Right cardiac atrium (tissue), 5 donors: ENCODE results near the gene WDR11. TPM values are rescaled to one million over a fixed set of nuclear protein-coding genes. Genes with fewer than 3 reads are reported as not detected.
A peak's percentile ranks its signal among the peaks of the same experiment; 100 is the strongest.

Experiments
- ATAC-seq, 2 donors: fragments of 200-7000 bp; cut with Tn5 transposase; one replicate each; pipeline versions ENCODE4 v1.8.0 to v1.9.1; 2020; ENCODE audit warnings: moderate library complexity in 2 of 2, mild to moderate bottlenecking in 1 of 2
- DNase-seq, 3 donors: peaks; one replicate each; pipeline ENCODE4 v3.0.0-alpha.2; 2020
- H3K27ac ChIP-seq: one replicate; pipeline ENCODE4 v1.5.1; 2013; ENCODE audit warnings: mild to moderate bottlenecking, low read length, control low read depth, moderate library complexity
- H3K27me3 ChIP-seq: one replicate; pipeline ENCODE4 v1.6.1; 2013; ENCODE audit not compliant: control insufficient read depth, insufficient read depth
- H3K4me1 ChIP-seq: one replicate; pipeline ENCODE4 v1.6.1; 2013; ENCODE audit warnings: low read length; ENCODE audit not compliant: control insufficient read depth, insufficient read depth
- H3K4me3 ChIP-seq: one replicate; pipeline ENCODE4 v1.5.1; 2013; ENCODE audit warnings: low read length, control low read depth
- H3K9me3 ChIP-seq: one replicate; pipeline ENCODE4 v1.6.1; 2013; ENCODE audit warnings: low read length; ENCODE audit not compliant: control insufficient read depth
- WGBS: extraction: QIAGEN DNeasy Blood & Tissue Kit; methylation state at CpG from one replicate; pipeline ENCODE4 v1.1.7; 2013; 5-methylcytosine and 5-hydroxymethylcytosine counted together
- intact Hi-C, 4 donors: fragments of 100-400 bp; cut with DNase I; formaldehyde crosslinking; loops; one replicate each; pipeline versions ENCODE4 v1.11.0 to v1.14.0; 2022 to 2023
- long read RNA-seq, 4 donors: library from polyadenylated mRNA; unstranded; transcript quantifications; one replicate each; pipeline ENCODE4 v2.0.0, GENCODE V29; 2020 to 2021
- polyA plus RNA-seq: library from polyadenylated mRNA; stranded (reverse); fragments of 200-250 nt; gene quantifications from one replicate; pipeline ENCODE4 v1.2.3, GENCODE V29; 2013
- total RNA-seq, 4 donors: library from RNA; stranded (reverse); fragmentation: NEBNext Ultra II Directional; extraction: Animal tissue kit (Norgen Biotek cat#: 25700); gene quantifications; one replicate each; pipeline ENCODE4 v1.2.1, GENCODE V29; 2021
- donor health status: healthy with polysubstance abuse.
- donor health status: DM: no; HTN: yes; CAD: no.
- donor health status: DM: no; HTN: no; CAD: no.
- donor health status: DM: no; HTN: yes; CAD: no; lungs with severe emphysema.
- donor health status: DM: yes; HTN: yes; CAD: no.

WDR11 gene, protein sequence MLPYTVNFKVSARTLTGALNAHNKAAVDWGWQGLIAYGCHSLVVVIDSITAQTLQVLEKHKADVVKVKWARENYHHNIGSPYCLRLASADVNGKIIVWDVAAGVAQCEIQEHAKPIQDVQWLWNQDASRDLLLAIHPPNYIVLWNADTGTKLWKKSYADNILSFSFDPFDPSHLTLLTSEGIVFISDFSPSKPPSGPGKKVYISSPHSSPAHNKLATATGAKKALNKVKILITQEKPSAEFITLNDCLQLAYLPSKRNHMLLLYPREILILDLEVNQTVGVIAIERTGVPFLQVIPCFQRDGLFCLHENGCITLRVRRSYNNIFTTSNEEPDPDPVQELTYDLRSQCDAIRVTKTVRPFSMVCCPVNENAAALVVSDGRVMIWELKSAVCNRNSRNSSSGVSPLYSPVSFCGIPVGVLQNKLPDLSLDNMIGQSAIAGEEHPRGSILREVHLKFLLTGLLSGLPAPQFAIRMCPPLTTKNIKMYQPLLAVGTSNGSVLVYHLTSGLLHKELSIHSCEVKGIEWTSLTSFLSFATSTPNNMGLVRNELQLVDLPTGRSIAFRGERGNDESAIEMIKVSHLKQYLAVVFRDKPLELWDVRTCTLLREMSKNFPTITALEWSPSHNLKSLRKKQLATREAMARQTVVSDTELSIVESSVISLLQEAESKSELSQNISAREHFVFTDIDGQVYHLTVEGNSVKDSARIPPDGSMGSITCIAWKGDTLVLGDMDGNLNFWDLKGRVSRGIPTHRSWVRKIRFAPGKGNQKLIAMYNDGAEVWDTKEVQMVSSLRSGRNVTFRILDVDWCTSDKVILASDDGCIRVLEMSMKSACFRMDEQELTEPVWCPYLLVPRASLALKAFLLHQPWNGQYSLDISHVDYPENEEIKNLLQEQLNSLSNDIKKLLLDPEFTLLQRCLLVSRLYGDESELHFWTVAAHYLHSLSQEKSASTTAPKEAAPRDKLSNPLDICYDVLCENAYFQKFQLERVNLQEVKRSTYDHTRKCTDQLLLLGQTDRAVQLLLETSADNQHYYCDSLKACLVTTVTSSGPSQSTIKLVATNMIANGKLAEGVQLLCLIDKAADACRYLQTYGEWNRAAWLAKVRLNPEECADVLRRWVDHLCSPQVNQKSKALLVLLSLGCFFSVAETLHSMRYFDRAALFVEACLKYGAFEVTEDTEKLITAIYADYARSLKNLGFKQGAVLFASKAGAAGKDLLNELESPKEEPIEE
- total RNA-seq (10 to 100 TPM; 14.6 to 21.9 (median 16.8) TPM), polyA plus RNA-seq (10.2 TPM)
- long read RNA-seq, donor 1, full-length matches to known transcripts, result 1 of 6 reads
- long read RNA-seq, donor 1, partial matches to known transcripts, result 4 of 6 reads
- long read RNA-seq, donor 1, other reads (novel, unspliced or antisense), result 1 of 6 reads
- long read RNA-seq, donor 2, full-length matches to known transcripts, result 2 of 6 reads
- long read RNA-seq, donor 2, partial matches to known transcripts, result 4 of 6 reads
- long read RNA-seq, donor 2, other reads (novel, unspliced or antisense), result 0 of 6 reads
- long read RNA-seq, donor 3, full-length matches to known transcripts, result 8 of 35 reads
- long read RNA-seq, donor 3, partial matches to known transcripts, result 14 of 35 reads
- long read RNA-seq, donor 3, other reads (novel, unspliced or antisense), result 13 of 35 reads
- long read RNA-seq, donor 4, partial matches to known transcripts, result 1 of 5 reads
- long read RNA-seq, donor 4, other reads (novel, unspliced or antisense), result 4 of 5 reads

DNA sequence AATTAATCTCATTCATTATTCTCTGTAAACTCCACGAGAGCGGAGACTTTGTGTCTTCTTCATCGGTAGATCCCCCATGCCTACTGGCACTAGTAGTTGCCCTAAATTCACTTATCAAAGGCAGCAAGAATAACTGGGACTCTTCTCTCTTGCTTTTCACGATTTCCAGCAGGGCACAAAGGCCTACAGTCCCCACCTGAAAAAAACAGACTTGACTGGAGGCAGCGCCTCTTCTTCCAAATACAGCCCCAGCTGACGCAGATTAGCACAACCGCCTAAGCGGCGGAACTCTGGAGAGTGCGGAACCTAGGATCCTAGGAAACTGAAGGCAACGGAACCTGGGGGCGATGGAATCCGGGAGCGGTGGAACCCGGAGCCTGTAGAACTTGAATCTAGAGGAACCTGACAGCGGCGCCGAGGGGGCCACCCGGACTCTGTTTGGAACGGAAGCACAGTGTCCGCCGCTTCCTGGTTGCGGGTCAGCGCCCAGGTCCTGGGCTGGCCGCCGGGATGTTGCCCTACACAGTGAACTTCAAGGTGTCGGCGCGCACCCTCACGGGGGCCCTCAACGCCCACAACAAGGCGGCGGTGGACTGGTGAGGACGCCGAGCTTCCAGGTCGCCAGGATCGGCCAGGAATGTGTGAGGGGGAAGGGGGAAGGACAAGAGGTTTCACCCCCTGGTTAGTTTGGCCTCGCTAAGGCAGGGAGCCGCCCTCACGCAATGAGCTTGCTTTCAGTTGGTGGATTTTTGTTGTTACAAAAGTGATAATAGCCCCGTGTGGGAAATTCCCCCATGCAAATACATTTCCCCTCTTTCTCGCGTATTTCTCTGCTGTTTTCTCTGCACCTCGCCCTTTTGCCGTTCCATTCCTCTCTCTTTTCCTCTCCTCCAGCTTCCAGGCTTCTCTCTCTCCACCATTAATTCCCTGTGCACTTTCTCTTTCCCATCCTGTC, at the start of gene WDR11:
Gene WDR11, plus strand, starts transcription at position 452 of the 955 bp plus-strand sequence. Its CDS starts 59 bp downstream, at position 511.
- 4% methylated on average over 45 of the region's 45 CpGs for WGBS

GRCh38 chr10:120802935-120803334, 48.2 kb upstream of the WDR11 start:
- intact Hi-C loops, result no loop called here
- Histone ChIP-seq H3K4me3 (no peak overlapping the region), H3K4me1 (no peaks in the 10 kb centered on the region), H3K27ac (no peak overlapping the region), H3K9me3 (no peaks in the 10 kb centered on the region), H3K27me3 (no peaks in the 10 kb centered on the region)
- no peak for ATAC-seq
- no peak for DNase-seq
- WGBS, result 81% methylated on average over 3 of the region's 3 CpGs

More for the DNA sequence above, at the start of gene WDR11:
- Histone ChIP-seq H3K9me3 (no peaks in the 10 kb centered on the region), H3K4me1 (peaks cover 1% of the 10 kb centered on the region), H3K4me3 (peak within 1 kb of the TSS; percentile 58), H3K27ac (peak within 1 kb of the TSS; percentile 39), H3K27me3 (no peaks in the 10 kb centered on the region)
- intact Hi-C loops, result no loop called here
- peak; percentile 99 to 100 for ATAC-seq
- peak; percentile 93 to 95 (median 95) for DNase-seq

GRCh38 chr10:120803972-120804371, 47.2 kb upstream of the WDR11 start:
- ATAC-seq, result no peak
- no peaks in the 10 kb centered on the region for H3K27me3 ChIP-seq
- H3K27ac ChIP-seq, result no peak overlapping the region
- no peak overlapping the region for H3K4me3 ChIP-seq
- 85% methylated on average over 5 of the region's 5 CpGs for WGBS
- no peaks in the 10 kb centered on the region for H3K4me1 ChIP-seq
- intact Hi-C loops, result no loop called here
- H3K9me3 ChIP-seq, result no peaks in the 10 kb centered on the region
- DNase-seq, result no peak

DNA sequence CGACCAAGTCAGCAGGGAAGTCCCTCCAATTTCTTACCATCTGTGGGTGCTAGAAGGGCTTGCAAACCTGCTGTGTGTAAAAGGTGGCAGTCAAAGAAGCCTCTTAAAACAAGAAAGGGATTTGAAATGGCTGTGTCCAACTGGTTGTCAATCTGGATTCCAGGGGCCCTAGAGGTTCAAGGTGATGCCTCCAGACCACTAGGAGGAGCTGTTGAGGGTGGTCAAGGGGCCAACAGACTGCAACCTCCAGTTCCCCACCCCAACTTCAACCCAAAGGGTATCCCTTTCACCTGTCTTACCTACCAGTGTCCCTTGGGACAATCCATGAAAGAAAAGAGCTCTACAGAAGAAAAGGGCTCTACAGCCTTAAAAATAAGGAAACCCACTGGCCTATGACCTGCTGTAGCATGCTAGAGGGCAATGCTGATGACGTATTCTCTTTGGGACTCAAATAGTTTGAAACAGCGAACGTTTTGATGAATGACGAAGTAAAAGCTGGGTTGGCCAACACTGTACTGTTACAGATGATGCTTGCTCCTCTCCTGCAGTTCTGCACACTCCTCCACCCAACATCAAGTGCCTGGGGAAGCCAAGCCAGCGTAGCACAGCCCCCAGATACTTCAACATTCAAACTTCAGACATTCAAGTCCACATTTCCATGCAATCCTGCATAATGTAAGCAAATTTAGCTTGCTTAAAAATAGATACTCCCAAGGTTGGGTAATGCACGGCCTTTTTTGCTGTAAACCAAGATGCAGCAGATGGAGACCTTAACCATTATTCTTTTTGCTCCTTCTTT, 45.9 kb upstream of the WDR11 start:
- 83% methylated on average over 7 of the region's 7 CpGs for WGBS
- Histone ChIP-seq H3K27ac (no peak overlapping the region), H3K4me3 (no peak overlapping the region), H3K4me1 (no peaks in the 10 kb centered on the region), H3K9me3 (no peaks in the 10 kb centered on the region), H3K27me3 (no peaks in the 10 kb centered on the region)
- DNase-seq (no peak), ATAC-seq (no peak)
- intact Hi-C loops, result no loop called here

- Histone ChIP-seq H3K27ac (no peak overlapping the region), H3K4me3 (no peak overlapping the region), H3K4me1 (no peaks in the 10 kb centered on the region), H3K27me3 (no peaks in the 10 kb centered on the region), H3K9me3 (no peaks in the 10 kb centered on the region)
- 93% methylated on average over 2 of the region's 2 CpGs for WGBS
- DNase-seq (no peak), ATAC-seq (no peak)
- intact Hi-C loops, result no loop called here
Observed at GRCh38 chr10:120806081-120806480, 45.1 kb upstream of the WDR11 start.

GRCh38 chr10:120810298-120810697, 40.9 kb upstream of the WDR11 start:
- DNase-seq (no peak), ATAC-seq (no peak)
- H3K4me1 ChIP-seq, result no peaks in the 10 kb centered on the region
- intact Hi-C loops, result no loop called here
- no peaks in the 10 kb centered on the region for H3K27me3 ChIP-seq
- no peaks in the 10 kb centered on the region for H3K9me3 ChIP-seq
- H3K27ac ChIP-seq, result no peak overlapping the region
- WGBS, result 17% methylated on average over 2 of the region's 2 CpGs
- H3K4me3 ChIP-seq, result no peak overlapping the region

- H3K4me1 ChIP-seq, result no peaks in the 10 kb centered on the region
Observed at GRCh38 chr10:120813085-120813484, 38.1 kb upstream of the WDR11 start.

GRCh38 chr10:120818301-120818700, 32.9 kb upstream of the WDR11 start:
- WGBS, result 57% methylated on average over 4 of the region's 4 CpGs
- intact Hi-C loops, result no loop called here

More at GRCh38 chr10:120813085-120813484, 38.1 kb upstream of the WDR11 start:
- Histone ChIP-seq H3K27me3 (no peaks in the 10 kb centered on the region), H3K27ac (no peak overlapping the region), H3K9me3 (no peaks in the 10 kb centered on the region), H3K4me3 (no peak overlapping the region)
- ATAC-seq, result no peak
- 72% methylated on average over 6 of the region's 6 CpGs for whole genome bisulfite sequencing
- DNase-seq, result no peak
- intact Hi-C loops, result no loop called here

GRCh38 chr10:120819366-120819765, 31.8 kb upstream of the WDR11 start:
- H3K4me3 ChIP-seq, result no peak overlapping the region
- H3K27ac ChIP-seq, result no peak overlapping the region
- H3K27me3 ChIP-seq, result no peaks in the 10 kb centered on the region
- 86% methylated on average over 6 of the region's 6 CpGs for WGBS
- ATAC-seq (no peak), DNase-seq (no peak)
- H3K9me3 ChIP-seq, result no peaks in the 10 kb centered on the region
- no peaks in the 10 kb centered on the region for H3K4me1 ChIP-seq
- intact Hi-C loops, result no loop called here

More at GRCh38 chr10:120818301-120818700, 32.9 kb upstream of the WDR11 start:
- no peaks in the 10 kb centered on the region for H3K27me3 ChIP-seq
- ATAC-seq, result no peak
- no peak overlapping the region for H3K27ac ChIP-seq
- H3K4me1 ChIP-seq, result no peaks in the 10 kb centered on the region
- H3K9me3 ChIP-seq, result no peaks in the 10 kb centered on the region
- H3K4me3 ChIP-seq, result no peak overlapping the region
- no peak for DNase-seq
